Kidney (tissue), 14 donors: ENCODE measurements around the gene ZNF615. TPM values are rescaled to one million over a fixed set of nuclear protein-coding genes. Genes with fewer than 3 reads are reported as not detected.

Experiments
- DNase-seq, 5 donors: peaks; one replicate each; pipeline ENCODE4 v3.0.0-alpha.2; 2013 to 2020
- FAIRE-seq: peaks from 2 replicates; lab custom pipeline; 2012; peaks lifted over from hg19 to GRCh38; lab: Jason Lieb, UNC
- H3K27ac ChIP-seq, 2 donors: one replicate each; pipeline ENCODE4 v1.7.0; 2013; ENCODE audit warnings: low read depth in 2 of 2, low read length in 2 of 2, inconsistent platforms in 1 of 2
- H3K27me3 ChIP-seq: one replicate; pipeline ENCODE4 v1.7.1; 2013; ENCODE audit warnings: low read length, inconsistent platforms; ENCODE audit not compliant: control insufficient read depth, insufficient read depth
- H3K36me3 ChIP-seq, 3 donors: one replicate each; pipeline versions ENCODE4 v1.7.0 to v1.7.1; 2013; ENCODE audit warnings: low read length in 3 of 3, control low read depth in 1 of 3, inconsistent platforms in 1 of 3; ENCODE audit not compliant: insufficient read depth in 3 of 3, control insufficient read depth in 2 of 3
- H3K4me1 ChIP-seq, 3 donors: one replicate each; pipeline versions ENCODE4 v1.7.0 to v1.7.1; 2013; ENCODE audit warnings: low read length in 3 of 3, inconsistent platforms in 1 of 3, low read depth in 1 of 3; ENCODE audit not compliant: control insufficient read depth in 2 of 3, insufficient read depth in 2 of 3
- H3K4me3 ChIP-seq, 3 donors: one replicate each; pipeline versions ENCODE4 v1.7.0 to v1.8.1; 2013; ENCODE audit warnings: low read length in 3 of 3, control low read depth in 1 of 3, inconsistent platforms in 1 of 3
- H3K9ac ChIP-seq, 3 donors: one replicate each; pipeline versions ENCODE4 v1.7.0 to v1.7.1; 2013; ENCODE audit warnings: low read length in 3 of 3, control low read depth in 1 of 3, inconsistent platforms in 1 of 3
- H3K9me3 ChIP-seq, 3 donors: one replicate each; pipeline versions ENCODE4 v1.7.0 to v1.7.1; 2013; ENCODE audit warnings: low read length in 3 of 3, control low read depth in 1 of 3, inconsistent platforms in 1 of 3; ENCODE audit not compliant: control insufficient read depth in 2 of 3, insufficient read depth in 1 of 3
- CTCF ChIP-seq: IDR thresholded peaks from 3 replicates; pipeline ENCODE4 v1.5.1; 2012; ENCODE audit warnings: mild to moderate bottlenecking, moderate library complexity, borderline replicate concordance; ENCODE audit not compliant: insufficient read depth; ENCODE audit errors: extremely low read depth
- intact Hi-C: fragments of 100-400 bp; cut with DNase I; formaldehyde crosslinking; loops from one replicate; pipeline ENCODE4 v1.11.1; 2022
- polyA plus RNA-seq: library from polyadenylated mRNA; stranded (reverse); fragments of 350-450 nt; fragmentation: Illumina TruSeq; extraction: RNeasy Lipid Tissue Mini Kit (QIAGEN cat#74804); gene quantifications from one replicate; pipeline ENCODE4 v1.2.3, GENCODE V29; 2014; ENCODE audit warnings: low read depth, low replicate concordance; ENCODE audit not compliant: insufficient read depth
- total RNA-seq: library from RNA; stranded (reverse); fragmentation: NEBNext Ultra II Directional; extraction: Animal tissue kit (Norgen Biotek cat#: 25700); gene quantifications from one replicate; pipeline ENCODE4 v1.2.1, GENCODE V29; 2021
- donor health status: control.
- donor health status: control.
- donor health status: control.
- donor health status: control.
- donor health status: control.
- donor health status: DM: yes; HTN: yes; CAD: no.
- donor health status: Normal renal cell carcinoma (clear cell type).

ZNF615 gene
- total and polyA plus RNA-seq, 2 donors from 2014 or later: 5.3 to 15.3 TPM

GRCh38 chr19:52048555-52049501 lies 40.8 kb upstream of the ZNF615 start, which contains the start of gene ZNF432:
ZNF432 (minus strand) TSS chr19:52048838; CDS start chr19:52046868, 1,970 bp downstream.
- peaks cover 3 to 25% (median 7%) of the 10 kb centered on the region in 3 donors for H3K9me3 ChIP-seq

GRCh38 chr19:52039169-52039568 lies 31.2 kb upstream of the ZNF615 start:
- Histone ChIP-seq H3K9ac (no peak overlapping the region), H3K27me3 (no peaks in the 10 kb centered on the region), H3K4me3 (no peak overlapping the region), H3K27ac (no peak overlapping the region), H3K9me3 (peaks cover 19 to 51% (median 30%) of the 10 kb centered on the region in 3 donors), H3K36me3 (peaks cover 47 to 63% (median 57%) of the 10 kb centered on the region in 3 donors), H3K4me1 (no peaks in the 10 kb centered on the region)
- intact Hi-C loops: no loop called here
- FAIRE-seq (no peak), DNase-seq (no peak)
- TF ChIP-seq CTCF: no peak

More at GRCh38 chr19:52048555-52049501, 40.8 kb upstream of the ZNF615 start, which contains the start of gene ZNF432:
- DNase-seq (peak; percentile 96 to 99 (median 98)), FAIRE-seq (peak; percentile 29)
- Histone ChIP-seq H3K27me3 (no peaks in the 10 kb centered on the region), H3K27ac (peak within 1 kb of the TSS; percentile 93 to 98), H3K4me1 (peaks cover 0 to 3% (median 0%) of the 10 kb centered on the region in 3 donors), H3K9ac (peak within 1 kb of the TSS; percentile 84 to 98 (median 92)), H3K4me3 (peak within 1 kb of the TSS; percentile 93 to 97 (median 97)), H3K36me3 (peaks cover 0 to 12% (median 7%) of the 10 kb centered on the region in 3 donors)
- intact Hi-C loops: no loop called here
- TF ChIP-seq CTCF: no peak

- Histone ChIP-seq H3K9ac (no peak overlapping the region), H3K27me3 (no peaks in the 10 kb centered on the region), H3K27ac (no peak overlapping the region), H3K4me3 (peak overlapping the region in 2 of 3 donors; percentile 16 to 39), H3K36me3 (peaks cover 37 to 59% (median 50%) of the 10 kb centered on the region in 3 donors), H3K4me1 (no peaks in the 10 kb centered on the region), H3K9me3 (peaks cover 21 to 71% (median 48%) of the 10 kb centered on the region in 3 donors)
- intact Hi-C loops: no loop called here
- FAIRE-seq (no peak), DNase-seq (no peak)
- TF ChIP-seq CTCF: no peak
These were observed 26.2 kb upstream of the ZNF615 start for GRCh38 chr19:52034051-52034728.
